GM12878 (cell line): Measurements from ENCODE around the gene BNIP5. TPM values are rescaled to one million over a fixed set of nuclear protein-coding genes. Genes with fewer than 3 reads are reported as not detected.

Source experiments
- NRF1 ChIP-seq: conservative IDR thresholded peaks from 2 replicates; pipeline ENCODE4 v1.6.1; 2011; ENCODE audit warnings: mild to moderate bottlenecking, low read depth, low read length, improper control_type of control experiment
- SMAD5 ChIP-seq: IDR thresholded peaks from 2 replicates; pipeline ENCODE4 v1.6.1; 2016; ENCODE audit warnings: antibody characterized with exemption, low read depth
- polyA plus RNA-seq, 11 experiments: library from polyadenylated mRNA; depleted of rRNA in 4 of 11; unstranded in 6 of 11; stranded (reverse) in 5 of 11; fragments of >200 nt; fragmentation: Nextera tagmentation in 4 of 11; fragmentation: Illumina TruSeq in 1 of 11; extraction: Ambion mirVana in 4 of 11; extraction: Trizol in 1 of 11; gene quantifications; 1 replicate in 1 of 11; 2 replicates in 10 of 11; pipeline versions ENCODE4 v1.2.1 to v1.2.3, GENCODE V29; 2011 to 2016; ENCODE audit warnings: inconsistent platforms in 2 of 11, missing spikeins in 2 of 11, low read depth in 1 of 11
- total RNA-seq, 4 experiments: library from RNA; depleted of rRNA in 3 of 4; stranded (reverse); fragments of >200 nt in 3 of 4; fragmentation: Illumina TruSeq in 1 of 4; extraction: Trizol in 1 of 4; gene quantifications; 2 replicates each; pipeline versions ENCODE4 v1.2.1 to v1.2.3, GENCODE V29; 2013 to 2021
- TF ChIP-seq, protein P1 (sequence below): fragments of 450-650 bp; IDR thresholded peaks from 2 replicates; pipeline ENCODE4 v1.6.1; 2018; ENCODE audit warnings: mild to moderate bottlenecking, low read depth, moderate library complexity; ENCODE audit not compliant: partially characterized antibody
- TF ChIP-seq, protein P2 (sequence below): fragments of 450-650 bp; formaldehyde crosslinking; IDR thresholded peaks from 2 replicates; pipeline ENCODE4 v1.5.0; 2022; ENCODE audit warnings: mild to moderate bottlenecking, missing genetic modification characterization
- TF ChIP-seq, protein P3 (sequence below): fragments of 450-650 bp; IDR thresholded peaks from 2 replicates; pipeline ENCODE4 v1.6.1; 2017; ENCODE audit warnings: mild to moderate bottlenecking, low read depth, inconsistent platforms; ENCODE audit not compliant: poor library complexity, severe bottlenecking

BNIP5 gene
- total and polyA plus RNA-seq, 10 of the 15 experiments (the other 5 are each of a cell fraction or from before 2014, with no cell fraction given), result 0.02 to 0.68 (median 0.05) TPM; not detected in 2

DNA sequence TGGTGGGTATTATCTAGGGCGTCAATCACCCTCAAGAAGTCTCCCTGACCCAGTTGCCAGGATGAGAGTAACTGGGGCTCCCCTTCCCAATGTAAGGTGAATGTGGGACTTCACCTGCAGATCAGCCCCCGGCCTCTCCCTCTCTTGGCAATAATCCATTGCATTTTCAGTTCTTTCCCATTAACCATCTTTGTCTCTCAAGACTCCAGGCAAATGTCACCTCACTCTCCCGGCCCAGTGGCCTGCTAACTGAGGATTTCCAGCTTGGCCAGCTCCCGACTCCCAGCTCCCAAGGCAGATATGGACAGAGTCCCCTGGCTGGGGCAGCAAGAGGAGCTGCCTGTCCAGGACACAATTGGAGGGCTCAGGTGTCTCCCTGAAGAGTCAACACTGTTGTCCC lies 43.5 kb upstream of the BNIP5 start (continued):
- TF ChIP-seq, protein P1, sequence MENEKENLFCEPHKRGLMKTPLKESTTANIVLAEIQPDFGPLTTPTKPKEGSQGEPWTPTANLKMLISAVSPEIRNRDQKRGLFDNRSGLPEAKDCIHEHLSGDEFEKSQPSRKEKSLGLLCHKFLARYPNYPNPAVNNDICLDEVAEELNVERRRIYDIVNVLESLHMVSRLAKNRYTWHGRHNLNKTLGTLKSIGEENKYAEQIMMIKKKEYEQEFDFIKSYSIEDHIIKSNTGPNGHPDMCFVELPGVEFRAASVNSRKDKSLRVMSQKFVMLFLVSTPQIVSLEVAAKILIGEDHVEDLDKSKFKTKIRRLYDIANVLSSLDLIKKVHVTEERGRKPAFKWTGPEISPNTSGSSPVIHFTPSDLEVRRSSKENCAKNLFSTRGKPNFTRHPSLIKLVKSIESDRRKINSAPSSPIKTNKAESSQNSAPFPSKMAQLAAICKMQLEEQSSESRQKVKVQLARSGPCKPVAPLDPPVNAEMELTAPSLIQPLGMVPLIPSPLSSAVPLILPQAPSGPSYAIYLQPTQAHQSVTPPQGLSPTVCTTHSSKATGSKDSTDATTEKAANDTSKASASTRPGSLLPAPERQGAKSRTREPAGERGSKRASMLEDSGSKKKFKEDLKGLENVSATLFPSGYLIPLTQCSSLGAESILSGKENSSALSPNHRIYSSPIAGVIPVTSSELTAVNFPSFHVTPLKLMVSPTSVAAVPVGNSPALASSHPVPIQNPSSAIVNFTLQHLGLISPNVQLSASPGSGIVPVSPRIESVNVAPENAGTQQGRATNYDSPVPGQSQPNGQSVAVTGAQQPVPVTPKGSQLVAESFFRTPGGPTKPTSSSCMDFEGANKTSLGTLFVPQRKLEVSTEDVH, result no peak
- TF ChIP-seq, protein P2, sequence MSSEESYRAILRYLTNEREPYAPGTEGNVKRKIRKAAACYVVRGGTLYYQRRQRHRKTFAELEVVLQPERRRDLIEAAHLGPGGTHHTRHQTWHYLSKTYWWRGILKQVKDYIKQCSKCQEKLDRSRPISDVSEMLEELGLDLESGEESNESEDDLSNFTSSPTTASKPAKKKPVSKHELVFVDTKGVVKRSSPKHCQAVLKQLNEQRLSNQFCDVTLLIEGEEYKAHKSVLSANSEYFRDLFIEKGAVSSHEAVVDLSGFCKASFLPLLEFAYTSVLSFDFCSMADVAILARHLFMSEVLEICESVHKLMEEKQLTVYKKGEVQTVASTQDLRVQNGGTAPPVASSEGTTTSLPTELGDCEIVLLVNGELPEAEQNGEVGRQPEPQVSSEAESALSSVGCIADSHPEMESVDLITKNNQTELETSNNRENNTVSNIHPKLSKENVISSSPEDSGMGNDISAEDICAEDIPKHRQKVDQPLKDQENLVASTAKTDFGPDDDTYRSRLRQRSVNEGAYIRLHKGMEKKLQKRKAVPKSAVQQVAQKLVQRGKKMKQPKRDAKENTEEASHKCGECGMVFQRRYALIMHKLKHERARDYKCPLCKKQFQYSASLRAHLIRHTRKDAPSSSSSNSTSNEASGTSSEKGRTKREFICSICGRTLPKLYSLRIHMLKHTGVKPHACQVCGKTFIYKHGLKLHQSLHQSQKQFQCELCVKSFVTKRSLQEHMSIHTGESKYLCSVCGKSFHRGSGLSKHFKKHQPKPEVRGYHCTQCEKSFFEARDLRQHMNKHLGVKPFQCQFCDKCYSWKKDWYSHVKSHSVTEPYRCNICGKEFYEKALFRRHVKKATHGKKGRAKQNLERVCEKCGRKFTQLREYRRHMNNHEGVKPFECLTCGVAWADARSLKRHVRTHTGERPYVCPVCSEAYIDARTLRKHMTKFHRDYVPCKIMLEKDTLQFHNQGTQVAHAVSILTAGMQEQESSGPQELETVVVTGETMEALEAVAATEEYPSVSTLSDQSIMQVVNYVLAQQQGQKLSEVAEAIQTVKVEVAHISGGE (CRISPR knock-in tag), result no peak
- TF ChIP-seq SMAD5, result no peak
- TF ChIP-seq, protein P3, sequence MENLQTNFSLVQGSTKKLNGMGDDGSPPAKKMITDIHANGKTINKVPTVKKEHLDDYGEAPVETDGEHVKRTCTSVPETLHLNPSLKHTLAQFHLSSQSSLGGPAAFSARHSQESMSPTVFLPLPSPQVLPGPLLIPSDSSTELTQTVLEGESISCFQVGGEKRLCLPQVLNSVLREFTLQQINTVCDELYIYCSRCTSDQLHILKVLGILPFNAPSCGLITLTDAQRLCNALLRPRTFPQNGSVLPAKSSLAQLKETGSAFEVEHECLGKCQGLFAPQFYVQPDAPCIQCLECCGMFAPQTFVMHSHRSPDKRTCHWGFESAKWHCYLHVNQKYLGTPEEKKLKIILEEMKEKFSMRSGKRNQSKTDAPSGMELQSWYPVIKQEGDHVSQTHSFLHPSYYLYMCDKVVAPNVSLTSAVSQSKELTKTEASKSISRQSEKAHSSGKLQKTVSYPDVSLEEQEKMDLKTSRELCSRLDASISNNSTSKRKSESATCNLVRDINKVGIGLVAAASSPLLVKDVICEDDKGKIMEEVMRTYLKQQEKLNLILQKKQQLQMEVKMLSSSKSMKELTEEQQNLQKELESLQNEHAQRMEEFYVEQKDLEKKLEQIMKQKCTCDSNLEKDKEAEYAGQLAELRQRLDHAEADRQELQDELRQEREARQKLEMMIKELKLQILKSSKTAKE, result no peak
- TF ChIP-seq NRF1, result no peak
